ENCODE results near the gene ATP1A1.

- no peak for TF ChIP-seq POLR2A (IDR thresholded peaks at IDR 0.05; ENCODE audit: low read depth, low read length)
- no peak for TF ChIP-seq POLR2AphosphoS5 (IDR thresholded peaks at IDR 0.05; ENCODE audit: low read depth, low read length)
- TF ChIP-seq TAF1 (IDR thresholded peaks at IDR 0.05; ENCODE audit: low read depth, low read length) = no peak
Measured at GRCh38 chr1:116390195-116390594, 17.2 kb downstream of the ATP1A1 start.
